Measurements from ENCODE around the gene PDE4D. TPM values are rescaled to one million over a fixed set of nuclear protein-coding genes. Genes with fewer than 3 reads are reported as not detected.

Gene PDE4D
- total RNA-seq, 1 donor: 19.9 TPM

DNA sequence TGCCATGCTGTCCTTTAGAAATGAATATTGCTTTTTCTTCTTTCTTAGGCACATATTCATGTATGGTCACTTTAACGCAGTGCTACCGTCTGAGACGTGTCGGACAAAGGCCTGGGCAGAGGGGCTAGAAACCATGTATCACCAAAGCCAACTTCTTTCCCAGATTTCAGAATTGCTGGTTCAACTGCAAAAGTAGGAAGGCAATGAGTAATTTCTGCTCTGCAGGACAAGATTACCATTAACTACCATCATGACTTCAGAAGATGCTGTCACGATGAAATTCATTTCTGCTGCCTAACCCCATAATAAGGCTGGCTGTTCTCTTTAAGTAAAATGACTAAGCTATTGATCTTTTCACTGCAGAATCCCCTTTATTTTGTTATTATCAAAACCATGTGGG lies 306.7 kb downstream of the PDE4D start:
- no peak for DNase-seq (ENCODE audit: insufficient read length, low spot score, missing footprints)
- no peaks in the 10 kb centered on the region for H3K79me2 ChIP-seq (ENCODE audit: insufficient read depth, low read length)
- no peaks in the 10 kb centered on the region for H3K36me3 ChIP-seq (ENCODE audit: insufficient read depth, low read length)
- H3K27me3 ChIP-seq (ENCODE audit: insufficient read depth, low read length): peaks cover 10% of the 10 kb centered on the region
- H4K20me1 ChIP-seq (ENCODE audit: insufficient read depth, low read length): no peaks in the 10 kb centered on the region
- H2AFZ ChIP-seq (ENCODE audit: low read length): no peak overlapping the region
- H3K4me2 ChIP-seq (ENCODE audit: insufficient read depth, low read length): peak overlapping the region; percentile 75
- H3K27ac ChIP-seq (ENCODE audit: low read depth, low read length): no peak overlapping the region
- TF ChIP-seq, protein P1, sequence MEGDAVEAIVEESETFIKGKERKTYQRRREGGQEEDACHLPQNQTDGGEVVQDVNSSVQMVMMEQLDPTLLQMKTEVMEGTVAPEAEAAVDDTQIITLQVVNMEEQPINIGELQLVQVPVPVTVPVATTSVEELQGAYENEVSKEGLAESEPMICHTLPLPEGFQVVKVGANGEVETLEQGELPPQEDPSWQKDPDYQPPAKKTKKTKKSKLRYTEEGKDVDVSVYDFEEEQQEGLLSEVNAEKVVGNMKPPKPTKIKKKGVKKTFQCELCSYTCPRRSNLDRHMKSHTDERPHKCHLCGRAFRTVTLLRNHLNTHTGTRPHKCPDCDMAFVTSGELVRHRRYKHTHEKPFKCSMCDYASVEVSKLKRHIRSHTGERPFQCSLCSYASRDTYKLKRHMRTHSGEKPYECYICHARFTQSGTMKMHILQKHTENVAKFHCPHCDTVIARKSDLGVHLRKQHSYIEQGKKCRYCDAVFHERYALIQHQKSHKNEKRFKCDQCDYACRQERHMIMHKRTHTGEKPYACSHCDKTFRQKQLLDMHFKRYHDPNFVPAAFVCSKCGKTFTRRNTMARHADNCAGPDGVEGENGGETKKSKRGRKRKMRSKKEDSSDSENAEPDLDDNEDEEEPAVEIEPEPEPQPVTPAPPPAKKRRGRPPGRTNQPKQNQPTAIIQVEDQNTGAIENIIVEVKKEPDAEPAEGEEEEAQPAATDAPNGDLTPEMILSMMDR (IDR thresholded peaks at IDR 0.05; ENCODE audit: extremely low read depth, low read depth, low read length): no peak
- H3K4me3 ChIP-seq (ENCODE audit: insufficient read depth, low read length): no peak overlapping the region
- no peaks in the 10 kb centered on the region for H3K4me1 ChIP-seq (ENCODE audit: insufficient read depth, low read length)
- H3K9me3 ChIP-seq (ENCODE audit: low read depth, low read length): no peaks in the 10 kb centered on the region

DNA sequence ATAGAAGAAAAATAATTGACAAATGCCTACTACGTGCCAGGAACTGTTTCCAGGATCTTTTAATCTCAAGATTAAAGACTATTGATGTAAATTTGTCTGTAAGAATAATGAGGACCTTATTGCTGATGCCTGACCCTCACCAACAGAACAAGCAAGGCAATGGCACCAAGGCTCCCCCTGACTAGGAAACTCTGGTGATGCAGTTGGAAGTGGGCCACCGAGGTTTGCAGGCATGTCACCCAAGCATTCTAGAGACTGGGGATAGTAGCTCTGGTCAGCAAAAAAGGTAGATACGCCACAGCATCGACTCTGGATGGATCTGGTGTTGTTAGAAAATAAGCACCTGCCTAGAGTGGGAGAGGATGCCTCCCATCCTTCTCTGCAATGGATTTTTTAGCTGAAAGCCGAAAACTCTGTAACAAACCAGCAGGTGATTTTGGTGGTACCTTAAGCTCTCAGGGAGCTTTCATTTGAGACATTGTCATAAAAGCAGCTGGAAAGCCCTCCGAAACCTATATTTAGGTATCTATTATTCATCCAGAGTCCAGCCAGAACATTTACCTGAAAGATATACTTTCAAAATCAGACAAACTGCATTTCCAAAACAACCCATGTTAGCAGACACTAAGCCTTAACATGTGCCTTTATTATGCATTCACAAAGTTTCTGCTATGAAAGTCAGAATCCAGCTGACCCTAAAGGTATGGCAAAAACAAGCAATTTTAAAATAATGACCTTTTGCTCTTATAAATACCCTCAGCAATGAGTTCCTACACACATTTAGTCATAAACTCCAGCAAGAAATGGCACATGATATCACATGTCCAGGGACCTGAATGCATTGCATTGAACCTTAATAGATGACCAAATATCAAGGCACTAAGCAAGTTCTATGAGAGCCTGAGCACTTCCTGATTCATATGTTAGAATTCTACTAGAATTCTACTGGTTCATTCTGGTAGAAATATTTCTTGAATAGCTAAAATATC lies 308.4 kb downstream of the PDE4D start:
- TF ChIP-seq, protein P1 (IDR thresholded peaks at IDR 0.05; ENCODE audit: extremely low read depth, low read depth, low read length): no peak
- DNase-seq (ENCODE audit: insufficient read length, low spot score, missing footprints): no peak
- Histone ChIP-seq H3K27me3 (ENCODE audit: insufficient read depth, low read length) (peaks cover 10% of the 10 kb centered on the region), H3K9me3 (ENCODE audit: low read depth, low read length) (no peaks in the 10 kb centered on the region), H3K4me2 (ENCODE audit: insufficient read depth, low read length) (no peak overlapping the region), H3K27ac (ENCODE audit: low read depth, low read length) (no peak overlapping the region), H2AFZ (ENCODE audit: low read length) (no peak overlapping the region), H3K4me1 (ENCODE audit: insufficient read depth, low read length) (no peaks in the 10 kb centered on the region), H3K4me3 (ENCODE audit: insufficient read depth, low read length) (no peak overlapping the region), H3K36me3 (ENCODE audit: insufficient read depth, low read length) (no peaks in the 10 kb centered on the region), H3K79me2 (ENCODE audit: insufficient read depth, low read length) (no peaks in the 10 kb centered on the region), H4K20me1 (ENCODE audit: insufficient read depth, low read length) (no peaks in the 10 kb centered on the region)

- DNase-seq (ENCODE audit: insufficient read length, low spot score, missing footprints): no peak
- H3K27me3 ChIP-seq (ENCODE audit: insufficient read depth, low read length): peaks cover 10% of the 10 kb centered on the region
- H3K9me3 ChIP-seq (ENCODE audit: low read depth, low read length): no peaks in the 10 kb centered on the region
- H3K4me3 ChIP-seq (ENCODE audit: insufficient read depth, low read length): no peak overlapping the region
- no peak overlapping the region for H3K4me2 ChIP-seq (ENCODE audit: insufficient read depth, low read length)
- no peaks in the 10 kb centered on the region for H3K79me2 ChIP-seq (ENCODE audit: insufficient read depth, low read length)
- no peaks in the 10 kb centered on the region for H4K20me1 ChIP-seq (ENCODE audit: insufficient read depth, low read length)
- H3K27ac ChIP-seq (ENCODE audit: low read depth, low read length): no peak overlapping the region
- no peaks in the 10 kb centered on the region for H3K36me3 ChIP-seq (ENCODE audit: insufficient read depth, low read length)
- no peak overlapping the region for H2AFZ ChIP-seq (ENCODE audit: low read length)
- TF ChIP-seq, protein P1 (IDR thresholded peaks at IDR 0.05; ENCODE audit: extremely low read depth, low read depth, low read length): no peak
- no peaks in the 10 kb centered on the region for H3K4me1 ChIP-seq (ENCODE audit: insufficient read depth, low read length)
These were observed 309.5 kb downstream of the PDE4D start for GRCh38 chr5:59583810-59584562.

All from osteoblast (primary cell).